NCI-H2107 treated with DMSO at 0.1 percent for 48 hours (cell line): ENCODE measurements around the gene CPA4.
A peak's percentile ranks its signal among the peaks of the same experiment; 100 is the strongest.

Experiments used
- DNase-seq: peaks from one replicate; lab custom pipeline; 2025; ENCODE audit not compliant: unreplicated experiment; lab: John Stamatoyannopoulos, UW

Gene CPA4

DNA sequence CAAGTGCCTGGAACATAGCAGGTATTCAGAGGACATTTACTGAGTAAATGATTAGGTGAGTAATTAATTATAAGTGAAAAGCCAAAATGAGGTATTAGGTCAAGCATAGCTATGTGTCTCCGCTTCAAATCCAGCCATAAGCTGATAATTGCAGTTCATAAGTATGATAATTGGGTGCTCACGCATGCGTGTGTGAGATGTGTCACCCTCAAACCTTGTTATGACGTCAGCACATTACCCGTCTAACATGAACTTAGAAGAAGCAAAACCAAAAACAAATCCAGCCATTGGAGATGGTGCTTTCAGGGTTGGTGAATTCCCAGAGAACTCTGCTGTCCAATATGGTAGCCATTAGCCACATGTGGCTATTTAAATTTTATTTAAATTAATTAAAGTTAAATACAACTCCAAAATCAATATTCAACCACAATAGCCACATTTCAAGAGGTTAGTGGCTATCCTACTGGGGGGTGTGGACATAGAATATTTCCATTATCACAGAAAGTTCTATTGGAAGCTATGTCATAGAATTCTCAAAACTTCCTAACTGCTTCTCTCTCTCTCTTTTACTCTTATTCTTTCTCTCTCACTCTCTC, 51.4 kb downstream of the CPA4 start, which contains the start of gene CPA5:
Gene CPA5, plus strand, starts transcription at position 546 of the 596 bp plus-strand sequence. CDS start 1,670 bp downstream, outside the sequence.
- DNase-seq, result no peak

DNA sequence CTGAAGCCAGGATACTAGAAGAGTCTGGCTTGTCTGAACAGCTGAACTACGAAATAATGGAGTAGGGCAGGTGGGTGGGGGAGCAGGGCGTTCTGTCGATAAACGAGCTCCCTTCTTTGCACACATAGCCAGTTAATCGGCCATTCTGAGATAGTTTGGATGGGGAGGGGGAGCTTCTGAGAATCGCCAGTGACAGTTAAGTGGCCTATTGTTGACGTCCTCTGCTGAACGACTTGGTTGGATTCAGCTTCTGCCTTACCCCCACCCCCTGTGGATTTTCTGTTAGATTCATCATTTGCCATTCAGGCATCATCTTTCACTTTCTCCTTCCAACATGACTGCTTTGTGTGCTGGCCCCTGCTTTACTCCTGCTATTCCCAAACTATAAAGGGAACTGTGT, 52.2 kb downstream of the CPA4 start:
- DNase-seq, result peak; percentile 96

DNA sequence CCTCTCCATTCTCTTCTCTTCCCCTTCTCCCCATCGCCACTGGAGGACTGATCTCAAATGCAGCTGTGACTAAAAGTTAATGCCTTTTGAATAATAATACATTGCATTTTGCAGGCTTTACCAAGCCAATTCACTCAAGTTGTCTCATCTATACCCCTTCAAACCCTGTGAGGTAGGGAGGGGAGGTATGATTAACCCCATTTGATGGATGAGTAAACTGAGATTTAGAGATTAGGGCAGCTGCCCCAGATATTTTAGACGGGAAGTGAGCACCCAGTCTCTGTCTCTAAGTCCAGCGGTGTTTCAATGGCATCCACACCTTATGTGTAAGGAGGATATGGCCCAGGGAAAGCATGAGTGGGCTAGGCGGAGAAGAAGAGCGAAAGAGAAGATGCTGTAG, 52.8 kb downstream of the CPA4 start:
- peak; percentile 53 for DNase-seq

DNA sequence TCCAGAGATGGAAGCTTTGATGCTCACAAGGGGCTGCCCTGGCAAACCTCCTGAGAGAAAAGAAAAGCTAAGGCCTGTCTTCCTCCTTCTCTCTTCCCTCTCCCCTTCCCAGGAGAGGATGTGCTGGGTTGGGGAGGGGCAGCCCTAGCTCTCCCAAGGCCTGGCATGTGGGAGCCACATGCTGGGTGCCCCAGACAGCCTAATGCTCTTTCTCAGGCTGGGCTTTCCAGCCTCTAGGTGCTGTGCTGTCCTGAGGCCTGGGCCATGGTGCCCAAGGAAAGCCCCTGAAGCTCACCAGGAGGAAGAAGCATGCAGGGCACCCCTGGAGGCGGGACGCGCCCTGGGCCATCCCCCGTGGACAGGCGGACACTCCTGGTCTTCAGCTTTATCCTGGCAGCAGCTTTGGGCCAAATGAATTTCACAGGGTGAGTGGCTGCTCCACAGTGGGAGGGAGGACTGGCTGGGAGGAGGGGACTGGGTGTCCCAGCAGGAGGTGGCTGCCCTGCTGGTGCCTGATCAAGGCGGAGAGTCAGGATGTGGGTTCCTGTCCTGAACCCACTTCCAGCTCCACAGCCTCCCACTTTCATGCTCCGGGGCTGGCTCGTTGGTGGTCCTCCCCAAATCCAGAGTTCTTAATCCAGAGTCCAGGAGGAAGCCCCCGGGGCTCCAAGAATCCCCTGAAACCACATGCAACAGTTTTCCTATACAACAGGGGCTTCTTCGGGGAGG, 53.4 kb downstream of the CPA4 start:
- DNase-seq, result no peak

DNA sequence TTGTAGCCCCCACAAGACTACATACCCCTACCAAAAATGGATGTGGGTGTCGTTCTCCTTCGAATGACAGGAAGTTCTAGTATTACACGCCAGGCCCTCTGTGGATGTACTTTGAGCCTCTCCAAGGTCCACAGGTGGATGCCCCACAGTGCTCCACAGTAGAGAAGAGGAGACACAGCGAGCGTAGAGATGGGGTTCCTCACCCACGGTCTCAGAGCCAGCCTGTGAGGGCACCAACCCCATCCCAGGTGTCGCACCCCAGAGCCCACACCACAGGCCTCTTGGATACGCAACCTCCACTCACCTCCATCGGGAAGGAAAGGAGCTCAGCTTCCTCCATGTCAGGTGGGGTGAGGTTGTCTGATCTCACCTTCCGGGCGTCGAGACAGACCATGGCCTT, 54.0 kb downstream of the CPA4 start:
- DNase-seq, result no peak

DNA sequence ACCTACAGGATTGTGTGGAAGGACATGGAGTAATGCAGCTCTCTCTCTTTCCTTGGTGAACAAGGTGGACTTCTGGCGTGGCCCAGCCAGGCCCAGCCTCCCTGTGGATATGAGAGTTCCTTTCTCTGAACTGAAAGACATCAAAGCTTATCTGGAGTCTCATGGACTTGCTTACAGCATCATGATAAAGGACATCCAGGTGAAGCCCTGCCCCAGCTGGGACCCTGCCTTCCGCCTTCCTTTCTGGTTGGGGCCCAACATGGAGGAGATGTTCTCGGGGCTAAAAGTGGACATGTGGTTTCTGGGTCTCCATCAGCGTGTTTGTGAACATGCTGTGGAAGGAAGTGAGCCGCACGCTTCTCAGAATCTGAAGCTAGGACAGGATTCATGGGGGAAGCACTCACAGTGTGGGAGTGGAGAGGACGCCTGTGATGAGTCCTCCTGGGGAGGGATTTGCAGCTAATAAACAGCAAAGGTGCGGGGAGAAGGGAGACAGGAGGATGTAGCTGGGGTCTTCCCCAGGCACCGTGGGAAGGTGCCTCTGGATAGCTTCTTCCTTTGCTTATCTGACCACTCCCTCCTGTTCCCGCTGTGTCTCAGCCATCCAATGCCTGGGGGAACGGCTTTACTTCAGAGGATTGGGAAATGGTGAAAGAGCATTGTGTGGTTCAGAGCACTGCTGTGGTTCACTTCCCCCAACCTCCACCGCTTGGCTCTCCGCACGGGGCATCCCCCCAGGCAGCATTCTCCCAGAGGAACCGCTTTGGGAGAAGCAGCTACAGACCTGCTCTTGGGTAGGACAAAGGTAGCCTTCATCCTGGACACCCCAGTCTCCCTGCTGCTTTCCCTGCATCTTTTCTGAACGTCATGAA, 57.2 kb downstream of the CPA4 start:
- DNase-seq, result peak; percentile 63

DNA sequence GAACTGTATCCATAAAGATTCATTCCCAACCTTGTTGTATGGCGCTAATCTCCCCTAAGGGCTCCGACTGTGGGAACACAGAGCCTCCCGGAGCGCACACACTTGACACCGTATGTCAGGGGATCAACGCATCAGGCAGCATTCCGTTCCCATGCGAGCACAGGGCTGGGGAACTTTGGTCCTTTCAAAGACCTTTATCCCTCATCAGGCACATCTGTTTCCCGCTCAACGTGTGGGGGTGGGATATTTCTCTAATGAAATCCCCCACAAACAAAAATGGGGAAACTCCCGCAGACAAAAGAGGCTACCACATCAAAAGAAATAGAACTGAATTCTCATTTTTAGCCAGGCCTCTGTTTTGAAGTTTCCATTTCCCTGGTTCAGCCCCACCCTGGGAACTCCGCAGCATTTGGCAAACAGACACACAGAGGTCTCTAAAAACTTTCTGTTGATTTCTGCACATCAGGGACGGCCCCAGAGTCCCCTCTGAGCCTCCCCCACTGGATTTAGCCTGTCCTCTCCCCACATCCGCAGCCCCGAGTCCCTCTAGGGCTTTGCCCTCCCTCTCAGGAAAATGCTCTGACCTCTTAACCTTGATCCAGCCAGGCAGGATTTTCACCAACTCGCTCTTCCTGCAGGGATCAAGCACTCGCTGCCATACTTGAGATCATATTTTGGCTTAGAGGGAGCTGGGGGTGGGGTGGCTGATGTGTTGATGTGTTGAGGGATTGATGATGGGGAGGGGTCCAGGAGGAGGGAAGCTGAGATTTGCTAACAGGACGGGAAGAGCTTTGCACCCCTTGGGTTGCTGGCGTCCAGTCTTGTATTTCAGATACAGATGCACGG, 58.2 kb downstream of the CPA4 start:
- DNase-seq, result peak; percentile 71

DNA sequence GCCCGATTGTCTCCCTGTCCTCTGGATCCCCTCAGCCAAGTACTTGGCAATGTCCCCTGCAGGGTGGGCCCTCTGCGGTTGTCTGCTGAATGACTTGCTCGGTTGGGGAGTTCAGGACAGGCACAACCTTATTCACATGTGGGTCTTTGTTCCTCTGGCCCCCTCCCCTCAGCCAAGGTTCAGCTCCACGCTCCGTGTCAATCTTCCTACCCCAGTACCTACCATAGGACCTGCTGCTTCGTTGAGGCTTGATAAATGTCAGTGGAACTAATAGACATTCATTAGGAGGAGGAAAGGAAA, 58.8 kb downstream of the CPA4 start:
- DNase-seq, result no peak

DNA sequence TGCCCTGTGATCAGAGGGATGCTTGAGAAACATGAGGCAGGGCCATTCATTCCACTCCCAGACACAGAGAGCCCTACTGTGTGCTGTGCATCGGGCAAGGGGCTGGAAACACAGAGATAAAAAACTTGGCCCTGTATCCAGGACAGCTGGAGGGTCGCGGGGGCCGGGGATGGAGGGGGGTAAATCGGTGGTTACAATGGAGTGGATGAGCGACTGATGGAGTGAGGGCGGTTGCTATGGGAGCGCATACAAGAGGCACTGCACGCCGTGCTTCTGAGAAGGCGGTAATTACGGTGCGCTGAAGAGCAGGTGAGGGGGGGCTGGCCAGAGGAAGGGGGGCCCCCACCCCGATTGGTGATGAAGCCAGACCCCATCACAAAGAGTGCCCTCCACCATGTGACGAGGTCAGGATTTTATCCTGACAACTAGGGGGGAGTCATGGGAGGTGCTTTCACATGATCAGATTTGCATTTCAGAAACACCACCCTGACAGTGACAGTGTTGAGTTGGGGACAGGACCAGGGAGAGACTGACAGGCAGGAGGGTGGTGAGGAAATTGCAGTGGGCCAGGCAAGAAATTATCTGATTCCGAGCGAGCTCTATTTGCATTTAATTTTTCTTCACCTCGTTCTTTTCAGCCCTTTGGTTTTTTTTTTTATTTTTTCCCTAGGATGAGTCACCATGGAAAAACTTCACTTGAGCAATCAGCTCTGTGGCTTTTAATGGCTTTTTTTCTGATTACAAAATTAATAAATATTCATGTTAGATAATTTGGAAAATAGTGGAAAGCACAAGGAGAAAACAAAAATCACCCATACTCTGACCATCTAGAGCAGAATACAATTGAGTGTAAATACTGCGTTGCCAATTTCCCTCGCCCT, 59.5 kb downstream of the CPA4 start:
- peak; percentile 91 for DNase-seq

DNA sequence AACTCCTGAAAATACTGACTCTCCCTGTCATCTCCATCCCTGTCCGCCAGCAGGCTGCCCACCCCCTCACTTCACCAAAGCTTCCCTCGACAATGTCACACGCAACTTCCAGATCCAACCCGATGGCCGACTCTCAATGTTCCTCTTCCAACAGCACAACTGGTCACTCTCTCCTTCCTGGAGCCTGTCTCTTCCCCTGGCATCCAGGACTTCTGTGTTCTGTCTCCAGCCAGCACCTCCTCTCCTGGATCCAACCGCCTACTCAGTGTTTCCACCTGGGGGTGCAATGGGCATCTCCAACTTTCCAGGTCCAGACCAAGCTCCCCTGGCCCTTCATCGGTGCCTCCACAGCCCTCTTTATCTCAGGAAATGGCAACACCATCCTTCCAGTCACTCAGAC, 60.2 kb downstream of the CPA4 start:
- DNase-seq, result no peak

DNA sequence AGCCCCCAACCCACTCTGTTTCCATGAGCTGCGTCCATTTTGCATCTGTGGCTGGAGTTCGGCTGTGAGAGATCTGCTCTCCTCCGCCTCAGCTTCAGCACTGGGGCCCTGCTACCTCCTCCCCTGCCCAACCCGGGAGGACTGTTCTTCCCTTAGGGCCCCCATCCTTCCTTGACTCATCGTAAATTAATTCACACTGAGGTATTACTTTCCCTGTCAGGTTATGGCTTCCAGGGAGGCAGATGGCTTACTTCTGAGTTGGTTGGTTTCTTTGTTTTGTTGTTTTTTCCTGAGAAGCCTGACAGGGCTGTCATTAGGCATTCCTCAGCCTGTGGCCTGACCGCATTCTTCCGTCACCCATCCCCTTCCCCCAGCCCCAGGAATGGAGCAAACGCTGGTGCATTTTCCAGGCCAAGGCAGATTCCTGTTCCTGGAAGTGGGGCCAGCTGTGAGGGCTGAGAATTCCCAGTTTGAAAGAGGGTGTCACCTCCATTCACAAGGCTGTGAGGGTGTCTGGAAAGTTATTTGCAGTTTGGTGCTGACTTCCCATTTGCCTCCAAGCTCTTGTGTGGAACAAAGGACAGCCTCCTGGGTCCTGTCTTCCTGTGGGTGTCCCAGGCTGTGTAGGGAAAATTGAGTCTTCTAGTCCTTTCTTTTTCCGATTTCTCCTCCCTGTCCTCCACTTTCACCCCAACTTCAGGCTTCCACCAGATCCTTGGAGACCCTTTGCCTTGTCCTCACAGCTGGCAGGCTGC, 63.3 kb downstream of the CPA4 start:
- peak; percentile 65 for DNase-seq

DNA sequence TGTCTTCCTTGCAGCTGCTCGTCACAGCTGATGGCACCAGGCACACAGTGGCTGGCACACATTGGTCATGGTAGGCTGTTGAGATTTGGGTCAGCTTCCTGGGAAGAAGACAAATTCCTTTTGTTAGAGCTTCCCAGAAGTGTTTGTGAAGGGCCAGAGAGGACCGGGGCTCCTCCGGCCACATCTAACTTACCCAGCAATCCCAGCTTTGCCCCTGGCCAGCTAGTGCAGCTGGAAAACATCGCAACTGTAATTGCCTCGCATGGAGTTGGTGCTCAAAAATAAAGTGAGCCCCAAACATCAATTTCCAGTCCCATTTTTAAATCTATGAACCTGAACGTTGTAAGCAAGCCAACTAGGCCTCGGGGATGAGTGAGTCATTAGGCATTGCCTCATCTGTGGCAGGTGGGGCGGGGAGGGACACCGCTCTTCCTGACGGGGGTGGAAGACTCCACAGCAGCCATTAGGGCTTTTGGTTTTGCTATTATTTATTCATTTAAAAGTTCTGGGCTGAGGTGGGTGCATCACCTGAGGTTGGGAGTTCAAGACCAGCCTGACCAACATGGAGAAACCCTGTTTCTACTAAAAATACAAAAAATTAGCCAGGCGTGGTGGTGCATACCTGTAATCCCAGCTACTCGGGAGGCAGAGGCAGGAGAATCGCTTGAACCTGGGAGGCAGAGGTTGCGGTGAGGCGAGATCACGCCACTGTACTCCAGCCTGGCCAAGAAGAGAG, 64.1 kb downstream of the CPA4 start:
- no peak for DNase-seq

DNA sequence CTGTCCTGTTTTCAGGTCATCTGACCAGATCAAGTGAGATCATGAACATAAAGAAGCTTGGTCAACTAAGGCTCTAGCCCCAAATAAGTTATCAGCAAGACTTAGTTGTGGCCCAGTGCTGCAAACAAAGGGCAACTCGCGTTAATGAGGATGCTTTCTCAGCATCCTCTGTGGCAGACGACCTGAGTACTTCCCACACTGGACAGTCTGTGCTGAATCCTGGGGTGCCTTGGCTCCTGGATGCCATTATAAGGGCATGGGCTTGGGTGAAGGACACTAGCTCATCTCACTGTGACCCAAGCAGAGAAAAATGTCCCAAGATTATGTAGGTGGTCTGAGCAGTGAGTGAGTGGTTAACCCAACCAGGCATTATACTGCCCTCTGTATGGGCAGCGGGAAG, 65.5 kb downstream of the CPA4 start:
- no peak for DNase-seq

DNA sequence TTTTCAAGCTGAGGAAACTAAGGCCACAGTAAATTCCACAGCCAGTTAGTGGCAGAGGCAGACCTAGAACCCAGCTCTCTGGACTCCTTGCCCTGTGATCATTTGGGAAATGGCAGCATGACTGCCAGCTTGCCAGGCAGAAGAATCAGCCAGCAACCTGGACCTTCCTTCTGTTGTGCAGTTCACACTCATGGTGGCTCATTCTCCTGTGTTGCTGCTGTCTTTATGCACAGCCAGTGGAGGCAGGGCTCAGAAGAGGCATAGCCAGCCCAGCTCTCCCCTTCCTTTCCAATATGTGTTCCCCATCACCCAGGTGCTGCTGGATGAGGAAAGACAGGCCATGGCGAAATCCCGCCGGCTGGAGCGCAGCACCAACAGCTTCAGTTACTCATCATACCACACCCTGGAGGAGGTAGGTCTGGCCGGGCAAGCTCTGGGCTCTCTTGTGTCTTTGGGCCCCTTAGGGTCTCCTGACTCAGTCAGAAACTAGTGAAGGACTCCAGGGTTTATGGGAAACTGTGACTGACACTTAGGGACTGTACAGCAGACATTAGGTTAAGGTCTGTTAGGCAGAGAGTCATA, 66.4 kb downstream of the CPA4 start:
- no peak for DNase-seq

DNA sequence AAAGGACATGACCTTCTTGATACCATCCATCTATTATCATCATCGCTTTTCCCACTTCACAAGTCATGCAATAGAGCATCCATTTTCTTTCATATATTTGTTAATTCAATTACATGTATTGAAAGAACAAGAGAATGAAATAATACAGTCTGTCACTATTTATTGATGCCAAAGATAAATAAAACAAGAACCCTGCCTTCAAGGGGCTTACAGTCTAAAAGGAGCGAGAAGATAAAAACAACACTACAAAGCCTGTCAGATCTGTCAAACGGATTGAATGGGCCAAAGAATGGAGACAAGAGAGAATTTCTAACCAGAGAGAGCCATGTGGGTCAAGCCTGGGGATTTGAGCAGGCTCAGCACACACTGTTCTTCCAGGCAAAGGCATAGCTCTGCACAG, 67.6 kb downstream of the CPA4 start:
- DNase-seq, result no peak

DNA sequence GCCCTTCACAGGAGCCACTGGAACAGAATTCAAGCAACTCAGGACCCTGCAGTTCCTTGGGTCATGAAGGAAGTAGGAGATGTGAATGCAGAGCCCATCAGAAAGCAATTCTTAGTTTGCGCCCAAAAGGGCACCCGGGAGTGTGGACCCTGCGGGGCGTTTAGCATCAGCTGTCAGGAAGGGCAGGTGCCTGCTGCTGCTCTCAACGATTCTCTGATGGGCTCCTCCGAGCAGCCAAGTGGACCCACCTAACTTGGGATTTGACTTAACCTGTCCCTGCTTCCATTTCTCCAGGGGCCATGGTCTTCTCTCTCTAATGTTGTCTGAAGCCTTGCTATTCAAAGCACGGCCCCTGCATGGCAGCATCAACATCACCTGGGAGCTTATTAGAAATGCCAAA, 68.7 kb downstream of the CPA4 start:
- DNase-seq, result no peak

DNA sequence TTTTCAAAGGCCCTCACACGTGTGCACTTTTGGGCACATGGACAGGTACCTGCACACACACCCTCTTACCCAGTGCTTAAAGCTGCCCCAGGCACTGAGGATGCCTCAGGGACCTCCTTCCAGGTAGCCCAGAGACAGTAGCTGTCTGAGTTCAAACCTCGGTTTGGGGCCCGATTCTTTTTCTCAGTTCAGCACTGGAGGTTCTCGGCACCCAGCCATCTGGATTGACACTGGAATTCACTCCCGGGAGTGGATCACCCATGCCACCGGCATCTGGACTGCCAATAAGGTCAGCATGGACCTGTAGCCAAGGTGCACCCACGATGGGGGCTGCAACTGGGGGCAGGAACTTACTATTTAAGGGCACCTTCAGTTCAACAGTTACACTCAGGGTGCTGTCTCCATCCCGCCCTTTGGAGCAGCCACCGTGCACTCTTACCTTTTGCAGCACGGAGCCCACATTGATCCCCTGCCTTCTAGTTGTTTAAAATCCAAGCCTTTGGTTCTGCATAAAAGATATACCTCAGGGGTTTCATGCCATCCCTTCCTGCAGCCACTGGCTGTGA, 69.4 kb downstream of the CPA4 start:
- DNase-seq, result no peak
